HG02642 (cell line): Measurements from ENCODE around the gene EHMT1.
"Not testable (repeated sequence)": the region's sequence is repeated elsewhere in the genome, so short reads cannot be mapped to it uniquely, and the experiment has no call there.

Experiments
- ATAC-seq: cut with Tn5 transposase; IDR thresholded peaks from one replicate; pipeline ENCODE4 v1.9.1; 2021; ENCODE audit warnings: mild to moderate bottlenecking; ENCODE audit not compliant: unreplicated experiment, poor library complexity

Gene EHMT1

GRCh38 chr9:137613738-137614523 is 4.9 kb upstream of the EHMT1 start:
- ATAC-seq, result no peak

- ATAC-seq, result no peak
Measured at GRCh38 chr9:137614631-137615386, 4.0 kb upstream of the EHMT1 start.

- ATAC-seq, result no peak
Measured at GRCh38 chr9:137615387-137615871, 3.4 kb upstream of the EHMT1 start.

GRCh38 chr9:137619240-137620047 is 639 bp downstream of the EHMT1 start:
- ATAC-seq, result peak; percentile 20

GRCh38 chr9:137620048-137620405 is 1.2 kb downstream of the EHMT1 start:
- ATAC-seq, result no peak

GRCh38 chr9:137620581-137620980 is 1.8 kb downstream of the EHMT1 start:
- ATAC-seq, result no peak

GRCh38 chr9:137621131-137621757 is 2.4 kb downstream of the EHMT1 start:
- ATAC-seq, result no peak

GRCh38 chr9:137622211-137622610 is 3.4 kb downstream of the EHMT1 start:
- ATAC-seq, result not testable (repeated sequence)

- ATAC-seq, result no peak
Measured at GRCh38 chr9:137626464-137626863, 7.7 kb downstream of the EHMT1 start.

- ATAC-seq, result not testable (repeated sequence)
Measured at GRCh38 chr9:137627406-137627805, 8.6 kb downstream of the EHMT1 start.

GRCh38 chr9:137630126-137630525 is 11.3 kb downstream of the EHMT1 start:
- no peak for ATAC-seq

GRCh38 chr9:137630679-137631078 is 11.9 kb downstream of the EHMT1 start:
- ATAC-seq, result no peak

- no peak for ATAC-seq
Measured at GRCh38 chr9:137631345-137632229, 12.8 kb downstream of the EHMT1 start.

GRCh38 chr9:137632230-137633161 is 13.7 kb downstream of the EHMT1 start:
- ATAC-seq, result no peak

GRCh38 chr9:137634016-137634415 is 15.2 kb downstream of the EHMT1 start:
- ATAC-seq, result no peak

- ATAC-seq, result no peak
Measured at GRCh38 chr9:137638680-137639079, 19.9 kb downstream of the EHMT1 start.

GRCh38 chr9:137639303-137640051 is 20.7 kb downstream of the EHMT1 start:
- ATAC-seq, result no peak

- no peak for ATAC-seq
Measured at GRCh38 chr9:137640862-137641261, 22.1 kb downstream of the EHMT1 start.
